Neuronal stem cell (in vitro differentiated cells): ENCODE measurements around the gene PFKFB3.

Source experiments
- DNase-seq: peaks from one replicate; pipeline ENCODE4 v3.0.0-alpha.2; 2013; ENCODE audit warnings: low spot score
- H2AFZ ChIP-seq: one replicate; pipeline ENCODE4 v1.6.1; 2013; ENCODE audit warnings: mild to moderate bottlenecking, low read length, inconsistent platforms
- H2AK5ac ChIP-seq: 2 replicates; pipeline ENCODE4 v1.6.1; 2013; ENCODE audit warnings: low read depth, mild to moderate bottlenecking, inconsistent platforms, low read length, moderate library complexity, mixed read lengths
- H2BK120ac ChIP-seq: 2 replicates; pipeline ENCODE4 v1.6.1; 2013; ENCODE audit warnings: low read depth, mild to moderate bottlenecking, inconsistent platforms, low read length, moderate library complexity, mixed read lengths
- H2BK12ac ChIP-seq: one replicate; pipeline ENCODE4 v1.6.1; 2013; ENCODE audit warnings: low read length, inconsistent platforms
- H2BK15ac ChIP-seq: 2 replicates; pipeline ENCODE4 v1.6.1; 2013; ENCODE audit warnings: mild to moderate bottlenecking, low read length, inconsistent platforms, mixed read lengths
- H2BK5ac ChIP-seq: one replicate; pipeline ENCODE4 v1.6.1; 2013; ENCODE audit warnings: inconsistent platforms, mild to moderate bottlenecking, low read length, moderate library complexity
- H3K14ac ChIP-seq: one replicate; pipeline ENCODE4 v1.6.1; 2013; ENCODE audit warnings: low read length, inconsistent platforms
- H3K18ac ChIP-seq: 2 replicates; pipeline ENCODE4 v1.6.1; 2013; ENCODE audit warnings: low read length, inconsistent platforms
- H3K23ac ChIP-seq: 2 replicates; pipeline ENCODE4 v1.6.1; 2013; ENCODE audit warnings: low read depth, mild to moderate bottlenecking, mixed read lengths, low read length, inconsistent platforms; ENCODE audit not compliant: poor library complexity
- H3K27ac ChIP-seq: replicated peaks from 3 replicates; pipeline ENCODE4 v1.5.1; 2013; ENCODE audit warnings: low read length, inconsistent platforms
- H3K27me3 ChIP-seq, 3 experiments: 2 replicates each; pipeline ENCODE4 v1.6.1; 2013; ENCODE audit warnings: low read length in 3 of 3, mild to moderate bottlenecking in 2 of 3, inconsistent platforms in 1 of 3, low read depth in 1 of 3, mixed read lengths in 1 of 3, moderate library complexity in 1 of 3; ENCODE audit not compliant: control insufficient read depth in 3 of 3, insufficient read depth in 3 of 3
- H3K36me3 ChIP-seq, 2 donors: replicated peaks in 1 of 2; 2 replicates each; pipeline ENCODE4 v1.6.1; 2013; ENCODE audit warnings: low read length in 2 of 2; ENCODE audit not compliant: control insufficient read depth in 2 of 2, insufficient read depth in 2 of 2
- H3K4ac ChIP-seq: 2 replicates; pipeline ENCODE4 v1.6.1; 2013; ENCODE audit warnings: inconsistent platforms, mild to moderate bottlenecking, low read length, moderate library complexity
- H3K4me1 ChIP-seq, 2 donors: 1 replicate in 1 of 2; 2 replicates in 1 of 2; pipeline ENCODE4 v1.6.1; 2013; ENCODE audit warnings: low read length in 2 of 2, low read depth in 1 of 2; ENCODE audit not compliant: control insufficient read depth in 2 of 2, insufficient read depth in 1 of 2
- H3K4me2 ChIP-seq: one replicate; pipeline ENCODE4 v1.6.1; 2013; ENCODE audit warnings: mild to moderate bottlenecking, low read length, inconsistent platforms; ENCODE audit not compliant: insufficient read depth, poor library complexity, severe bottlenecking
- H3K4me3 ChIP-seq, 2 donors: 2 replicates each; pipeline ENCODE4 v1.5.1; 2013; ENCODE audit warnings: low read length in 2 of 2, mild to moderate bottlenecking in 2 of 2, inconsistent platforms in 1 of 2, moderate library complexity in 1 of 2
- H3K79me1 ChIP-seq: one replicate; pipeline ENCODE4 v1.6.1; 2013; ENCODE audit warnings: low read depth, mild to moderate bottlenecking, inconsistent platforms, low read length, moderate library complexity
- H3K9ac ChIP-seq: one replicate; pipeline ENCODE4 v1.6.1; 2013; ENCODE audit warnings: mild to moderate bottlenecking, low read depth, low read length, inconsistent platforms; ENCODE audit not compliant: poor library complexity
- H3K9me3 ChIP-seq, 2 donors: replicated peaks in 1 of 2; 2 replicates each; pipeline versions ENCODE3 to v1.6.1; 2013; ENCODE audit warnings: low read length in 2 of 2, mild to moderate bottlenecking in 2 of 2, inconsistent platforms in 1 of 2, low read depth in 1 of 2, mixed read lengths in 1 of 2, moderate library complexity in 1 of 2; ENCODE audit not compliant: control insufficient read depth in 2 of 2, insufficient read depth in 1 of 2
- H4K8ac ChIP-seq: one replicate; pipeline ENCODE4 v1.6.1; 2013; ENCODE audit warnings: low read depth, mild to moderate bottlenecking, inconsistent platforms, low read length, moderate library complexity
- H4K91ac ChIP-seq: one replicate; pipeline ENCODE4 v1.6.1; 2013; ENCODE audit warnings: low read length, low read depth, mild to moderate bottlenecking, inconsistent platforms; ENCODE audit not compliant: poor library complexity
- WGBS, 2 donors: extraction: QIAGEN DNeasy Blood & Tissue Kit; methylation state at CpG; one replicate each; pipeline ENCODE4 v1.1.7; 2013; ENCODE audit warnings: missing lambda C conversion rate in 2 of 2, mixed read lengths in 1 of 2; ENCODE audit not compliant: insufficient read length in 2 of 2, insufficient replicate concordance in 1 of 2; ENCODE audit errors: extremely low coverage in 2 of 2; 5-methylcytosine and 5-hydroxymethylcytosine counted together

PFKFB3 gene

DNA sequence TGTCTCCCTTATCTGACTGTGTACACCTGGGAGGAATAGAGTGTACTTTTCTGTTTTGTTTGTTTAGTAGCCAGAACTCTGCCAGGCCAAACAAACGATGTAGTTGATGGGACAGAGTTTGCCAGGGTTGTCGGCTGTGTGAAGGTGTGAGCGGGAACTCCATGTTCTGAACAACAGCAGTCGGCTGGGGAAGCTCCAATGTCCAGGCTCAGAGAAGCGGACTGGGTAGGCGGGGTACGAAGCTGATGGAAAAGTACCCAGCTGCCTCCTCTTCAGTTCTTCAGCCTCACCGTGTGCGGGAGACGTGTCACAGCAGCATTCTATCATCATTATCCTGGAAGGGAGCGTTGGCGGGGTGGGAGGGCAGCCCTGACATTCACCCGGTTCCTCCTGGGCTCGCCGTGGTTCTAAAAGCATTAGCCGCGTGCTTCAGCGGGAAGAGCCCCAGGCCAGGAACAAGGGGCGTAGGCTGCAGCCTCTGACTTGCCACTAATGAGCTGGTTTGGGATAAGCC is 52.9 kb downstream of the PFKFB3 start:
- Histone ChIP-seq H2BK120ac (no peak overlapping the region), H2BK5ac (no peak overlapping the region), H4K91ac (no peak overlapping the region), H2BK12ac (no peak overlapping the region), H3K27ac (no peak overlapping the region), H3K4me1 (no peaks in the 10 kb centered on the region), H3K4me2 (no peak overlapping the region), H3K23ac (no peak overlapping the region), H3K79me1 (no peaks in the 10 kb centered on the region), H2BK15ac (no peak overlapping the region), H4K8ac (no peak overlapping the region), H2AFZ (no peak overlapping the region), H3K14ac (no peak overlapping the region), H3K9me3 (no peaks in the 10 kb centered on the region), H3K4ac (no peak overlapping the region), H2AK5ac (no peak overlapping the region), H3K36me3 (no peaks in the 10 kb centered on the region), H3K4me3 (no peak overlapping the region), H3K18ac (no peak overlapping the region), H3K27me3 (no peaks in the 10 kb centered on the region), H3K9ac (no peak overlapping the region)
- DNase-seq: no peak
- no CpG with 5 or more reads among the region's 19 CpGs for WGBS, 2 donors

DNA sequence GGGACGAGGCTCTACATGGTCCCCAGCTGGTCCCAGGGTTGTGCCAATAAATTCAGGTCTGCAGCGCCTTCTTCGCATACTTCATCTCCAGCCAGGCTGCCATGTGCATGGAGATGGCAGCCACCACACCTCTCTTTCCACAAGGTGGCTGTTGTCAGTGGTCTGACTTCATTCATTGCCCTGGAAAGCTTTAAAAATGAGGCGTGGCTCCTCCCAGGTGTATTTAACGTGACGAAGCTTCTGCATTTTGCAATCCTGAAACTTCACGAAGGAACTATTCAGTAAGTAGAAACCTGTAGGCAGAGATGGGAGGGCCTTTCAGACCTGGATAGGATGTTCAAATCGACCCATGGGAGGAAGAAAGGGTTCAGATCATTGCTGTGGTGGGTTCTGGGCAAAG is 53.7 kb downstream of the PFKFB3 start:
- Histone ChIP-seq H3K4ac (no peak overlapping the region), H3K4me3 (no peak overlapping the region), H3K9me3 (no peaks in the 10 kb centered on the region), H2BK15ac (no peak overlapping the region), H3K23ac (no peak overlapping the region), H3K4me1 (no peaks in the 10 kb centered on the region), H2BK12ac (no peak overlapping the region), H3K36me3 (no peaks in the 10 kb centered on the region), H2BK5ac (no peak overlapping the region), H2BK120ac (no peak overlapping the region), H3K79me1 (no peaks in the 10 kb centered on the region), H3K27me3 (no peaks in the 10 kb centered on the region), H2AK5ac (no peak overlapping the region), H3K9ac (no peak overlapping the region), H3K14ac (no peak overlapping the region), H3K18ac (no peak overlapping the region), H3K4me2 (no peak overlapping the region), H2AFZ (no peak overlapping the region), H4K91ac (no peak overlapping the region), H3K27ac (no peak overlapping the region), H4K8ac (no peak overlapping the region)
- no CpG with 5 or more reads among the region's 8 CpGs for WGBS, 2 donors
- no peak for DNase-seq

DNA sequence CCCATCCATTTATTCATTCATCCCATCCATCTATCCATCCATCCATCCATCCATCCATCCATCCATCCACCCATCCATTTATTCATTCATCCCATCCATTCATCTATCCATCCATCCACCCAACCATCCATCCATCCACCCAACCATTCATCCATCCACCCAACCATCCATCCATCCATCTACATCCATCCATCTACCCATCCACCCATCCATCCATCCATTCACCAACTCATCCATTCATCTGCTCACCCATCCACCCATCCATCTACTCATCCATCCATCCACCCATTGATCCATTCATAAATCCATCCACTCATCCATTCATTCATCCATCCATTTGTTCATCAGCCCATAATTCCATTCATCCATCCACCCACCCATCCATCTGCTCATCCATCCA is 56.4 kb downstream of the PFKFB3 start:
- Histone ChIP-seq H3K36me3 (no peaks in the 10 kb centered on the region), H2AFZ (no peak overlapping the region), H3K27me3 (no peaks in the 10 kb centered on the region), H3K9me3 (peaks cover 0 to 2% of the 10 kb centered on the region in 2 donors), H3K27ac (no peak overlapping the region), H3K4me3 (no peak overlapping the region), H3K4me1 (no peaks in the 10 kb centered on the region), H3K18ac (no peak overlapping the region), H2BK12ac (no peak overlapping the region), H2BK5ac (no peak overlapping the region), H3K14ac (no peak overlapping the region), H4K91ac (no peak overlapping the region), H4K8ac (no peak overlapping the region), H3K23ac (no peak overlapping the region), H3K4me2 (no peak overlapping the region), H3K79me1 (no peaks in the 10 kb centered on the region), H2BK120ac (no peak overlapping the region), H2BK15ac (no peak overlapping the region), H2AK5ac (no peak overlapping the region), H3K9ac (no peak overlapping the region), H3K4ac (no peak overlapping the region)
- no peak for DNase-seq

DNA sequence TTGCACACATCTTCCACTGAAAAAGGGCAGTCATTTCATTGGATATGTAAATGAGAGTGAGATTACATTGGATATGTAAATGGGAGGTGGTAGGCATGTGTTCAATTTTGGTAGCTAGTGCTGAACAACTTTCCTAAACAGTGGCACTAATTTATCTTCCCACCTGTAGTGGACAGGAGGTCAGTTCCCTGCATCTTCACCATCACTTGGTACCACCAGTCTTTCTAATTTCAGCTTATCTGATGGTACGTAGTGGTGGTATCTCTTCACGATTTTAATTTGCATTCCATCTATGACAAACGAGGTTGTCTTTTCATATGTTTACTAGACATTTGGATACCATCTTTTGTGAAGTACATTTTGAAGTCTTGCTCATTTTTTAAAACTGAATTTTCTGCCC is 58.1 kb downstream of the PFKFB3 start:
- Histone ChIP-seq H3K4me3 (no peak overlapping the region), H3K14ac (no peak overlapping the region), H2AFZ (no peak overlapping the region), H3K27me3 (no peaks in the 10 kb centered on the region), H3K4ac (no peak overlapping the region), H2BK12ac (no peak overlapping the region), H3K9me3 (peaks cover 0 to 2% of the 10 kb centered on the region in 2 donors), H3K4me2 (no peak overlapping the region), H3K18ac (no peak overlapping the region), H2BK5ac (no peak overlapping the region), H3K23ac (no peak overlapping the region), H3K79me1 (no peaks in the 10 kb centered on the region), H3K27ac (no peak overlapping the region), H3K4me1 (no peaks in the 10 kb centered on the region), H4K91ac (no peak overlapping the region), H2AK5ac (no peak overlapping the region), H3K9ac (no peak overlapping the region), H3K36me3 (no peaks in the 10 kb centered on the region), H2BK120ac (no peak overlapping the region), H2BK15ac (no peak overlapping the region), H4K8ac (no peak overlapping the region)
- WGBS, 2 donors: no CpG with 5 or more reads among the region's 3 CpGs
- DNase-seq: no peak
